Testis (tissue), 3 donors: ENCODE results near the gene ELOVL1. TPM values are rescaled to one million over a fixed set of nuclear protein-coding genes. Genes with fewer than 3 reads are reported as not detected.

Experiments used
- DNase-seq: peaks from one replicate; pipeline ENCODE4 v3.0.0-alpha.2; 2019
- H3K27ac ChIP-seq, 2 donors: fragments of 200-600 bp; sonication (generic); one replicate each; pipeline ENCODE4 v1.5.1; 2019
- H3K27me3 ChIP-seq: fragments of 200-600 bp; sonication (generic); one replicate; pipeline ENCODE4 v1.5.1; 2019
- H3K36me3 ChIP-seq: fragments of 200-600 bp; sonication (generic); one replicate; pipeline ENCODE4 v1.5.1; 2017; ENCODE audit warnings: low read depth; ENCODE audit errors: missing control alignments
- H3K4me1 ChIP-seq: fragments of 200-600 bp; sonication (generic); one replicate; pipeline ENCODE4 v1.5.1; 2019
- H3K4me3 ChIP-seq, 2 donors: fragments of 200-600 bp; sonication (generic); one replicate each; pipeline ENCODE4 v1.5.1; 2017 to 2019
- H3K9me3 ChIP-seq: fragments of 200-600 bp; sonication (generic); one replicate; pipeline ENCODE4 v1.5.1; 2017
- CTCF ChIP-seq, 3 experiments: fragments of 450-650 bp in 2 of 3; fragments of 200-600 bp in 1 of 3; sonication (generic) in 1 of 3; IDR thresholded peaks; one replicate each; pipeline ENCODE4 v1.5.1; 2016 to 2019; ENCODE audit warnings: antibody characterized with exemption in 3 of 3, mild to moderate bottlenecking in 2 of 3, moderate library complexity in 1 of 3
- POLR2A ChIP-seq: fragments of 450-650 bp; IDR thresholded peaks from one replicate; pipeline ENCODE4 v1.6.1; 2017; ENCODE audit warnings: antibody characterized with exemption, mild to moderate bottlenecking, moderate library complexity
- WGBS, 2 donors: methylation state at CpG; one replicate each; pipeline ENCODE4 v1.1.5; 2018; 5-methylcytosine and 5-hydroxymethylcytosine counted together
- intact Hi-C: fragments of 100-400 bp; cut with DNase I; formaldehyde crosslinking; loops from one replicate; pipeline ENCODE4 v1.15.1; 2023; ENCODE audit warnings: low total_unique reads
- polyA plus RNA-seq: library from polyadenylated mRNA; stranded (reverse); fragments of 350-450 nt; fragmentation: Illumina TruSeq; extraction: RNeasy Lipid Tissue Mini Kit (QIAGEN cat#74804); gene quantifications from one replicate; pipeline ENCODE4 v1.2.3, GENCODE V29; 2014; ENCODE audit warnings: low read depth, low replicate concordance; ENCODE audit not compliant: insufficient read depth
- total RNA-seq, 2 donors: library from RNA; depleted of rRNA; stranded (reverse); fragments of >200 nt; gene quantifications; one replicate each; pipeline ENCODE4 v1.2.3, GENCODE V29; 2016

The ELOVL1 gene
- total and polyA plus RNA-seq, 3 donors from 2014 or later, result 30.6 to 51.5 (median 40.1) TPM

DNA sequence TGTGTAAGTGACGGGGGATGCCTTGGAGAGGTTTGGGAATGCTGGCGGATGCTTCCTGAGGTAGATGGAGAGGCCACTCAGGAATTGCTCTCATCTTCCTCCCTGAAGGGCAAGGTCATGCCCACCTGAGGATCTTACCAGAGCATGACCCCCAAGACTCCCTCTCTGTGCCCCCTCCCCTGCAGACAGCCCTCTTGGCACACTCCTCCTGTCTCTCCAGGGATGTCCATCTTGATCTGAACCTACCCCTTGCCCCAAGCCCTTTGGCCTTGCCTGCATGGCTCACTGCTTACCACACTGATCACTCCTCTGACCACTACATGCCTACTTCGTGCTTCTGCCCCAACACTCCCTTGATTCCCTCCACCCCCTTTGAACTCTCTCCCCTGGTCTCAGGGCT is 48.0 kb downstream of the ELOVL1 start:
- intact Hi-C loops, result no loop called here
- H3K4me3 ChIP-seq, result no peak overlapping the region
- H3K9me3 ChIP-seq, result no peaks in the 10 kb centered on the region
- TF ChIP-seq POLR2A, result no peak
- no peak for TF ChIP-seq CTCF (IDR thresholded peaks at IDR 0.05)
- DNase-seq, result no peak
- no peaks in the 10 kb centered on the region for H3K4me1 ChIP-seq
- H3K36me3 ChIP-seq, result no peaks in the 10 kb centered on the region
- no peaks in the 10 kb centered on the region for H3K27me3 ChIP-seq
- 64 to 77% methylated on average over 3 of the region's 3 CpGs for WGBS, 2 donors
- H3K27ac ChIP-seq, result no peak overlapping the region

DNA sequence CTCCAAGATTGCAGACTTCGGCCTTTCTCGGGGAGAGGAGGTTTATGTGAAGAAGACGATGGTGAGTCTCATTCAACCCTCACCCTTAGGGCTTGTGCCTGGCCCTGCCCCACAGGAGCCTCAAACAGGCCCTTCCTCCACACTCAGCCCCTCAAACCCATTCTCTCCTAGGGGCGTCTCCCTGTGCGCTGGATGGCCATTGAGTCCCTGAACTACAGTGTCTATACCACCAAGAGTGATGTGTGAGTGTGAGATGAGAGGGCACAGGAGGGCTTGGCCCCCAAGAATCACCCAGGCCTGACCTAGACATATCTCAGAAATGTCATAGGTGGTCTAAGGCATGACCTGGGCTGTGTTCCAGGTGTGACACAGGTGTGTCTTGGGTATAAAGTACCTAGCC is 48.5 kb downstream of the ELOVL1 start:
- Histone ChIP-seq H3K9me3 (no peaks in the 10 kb centered on the region), H3K27ac (no peak overlapping the region), H3K4me3 (no peak overlapping the region), H3K36me3 (no peaks in the 10 kb centered on the region), H3K27me3 (no peaks in the 10 kb centered on the region), H3K4me1 (no peaks in the 10 kb centered on the region)
- DNase-seq, result no peak
- WGBS, 2 donors, result 92% methylated on average over 5 of the region's 5 CpGs
- TF ChIP-seq POLR2A (no peak), CTCF (IDR thresholded peaks at IDR 0.05) (no peak)
- intact Hi-C loops, result no loop called here

DNA sequence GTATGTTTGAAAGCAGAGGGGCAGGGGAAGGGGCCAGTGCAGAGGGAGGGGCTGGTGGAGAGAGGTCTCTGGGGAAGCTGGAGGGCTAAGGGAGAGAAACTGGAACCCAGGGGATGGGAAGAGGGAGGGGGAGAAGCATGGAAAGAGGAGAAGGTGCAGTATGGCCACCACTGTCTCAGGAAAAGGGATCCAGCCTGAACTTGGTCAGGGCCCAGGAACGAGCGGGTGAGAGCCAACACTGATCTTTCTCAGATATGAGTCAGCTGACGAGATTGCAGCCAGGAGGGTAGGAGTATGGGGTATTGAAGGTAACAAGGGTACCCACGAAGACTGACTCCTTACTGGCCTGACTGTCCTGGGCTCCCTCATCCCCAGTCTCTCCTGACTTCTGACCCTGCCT is 49.0 kb downstream of the ELOVL1 start:
- H3K4me3 ChIP-seq, result no peak overlapping the region
- no peaks in the 10 kb centered on the region for H3K9me3 ChIP-seq
- H3K4me1 ChIP-seq, result no peaks in the 10 kb centered on the region
- no peak overlapping the region for H3K27ac ChIP-seq
- H3K27me3 ChIP-seq, result no peaks in the 10 kb centered on the region
- 81 to 92% methylated on average over 4 of the region's 4 CpGs for WGBS, 2 donors
- H3K36me3 ChIP-seq, result no peaks in the 10 kb centered on the region
- DNase-seq, result no peak
- no peak for TF ChIP-seq POLR2A
- TF ChIP-seq CTCF (IDR thresholded peaks at IDR 0.05), result no peak
- intact Hi-C loops, result no loop called here

DNA sequence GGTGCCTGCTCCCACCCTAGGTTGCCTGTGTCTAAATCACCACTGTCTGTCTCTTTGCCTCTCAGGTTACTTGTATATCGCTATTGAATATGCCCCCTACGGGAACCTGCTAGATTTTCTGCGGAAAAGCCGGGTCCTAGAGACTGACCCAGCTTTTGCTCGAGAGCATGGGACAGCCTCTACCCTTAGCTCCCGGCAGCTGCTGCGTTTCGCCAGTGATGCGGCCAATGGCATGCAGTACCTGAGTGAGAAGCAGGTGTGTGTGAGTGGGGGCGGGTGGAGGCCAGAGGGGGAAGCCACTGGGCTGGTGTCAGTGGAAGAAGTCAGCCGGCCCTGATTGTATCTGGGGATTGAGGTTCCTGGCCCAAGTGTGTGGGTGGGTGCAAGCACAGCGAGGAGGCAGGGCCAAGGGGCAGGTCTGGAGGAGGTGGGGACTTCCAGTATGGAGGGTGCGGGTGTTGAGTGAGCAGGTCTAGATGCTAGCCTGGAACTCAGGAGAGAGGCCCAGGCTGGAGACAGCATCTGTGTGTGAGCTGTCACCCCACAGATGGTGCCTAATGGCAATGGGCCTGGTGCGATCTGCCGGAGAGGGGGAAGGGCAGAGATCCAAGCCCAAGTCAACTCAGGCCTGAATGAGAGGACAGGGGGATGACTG is 49.9 kb downstream of the ELOVL1 start:
- H3K4me1 ChIP-seq, result no peaks in the 10 kb centered on the region
- TF ChIP-seq POLR2A, result no peak
- no peak for TF ChIP-seq CTCF (IDR thresholded peaks at IDR 0.05)
- no peak overlapping the region for H3K4me3 ChIP-seq
- no peaks in the 10 kb centered on the region for H3K9me3 ChIP-seq
- intact Hi-C loops, result no loop called here
- no peaks in the 10 kb centered on the region for H3K36me3 ChIP-seq
- no peak overlapping the region for H3K27ac ChIP-seq
- no peaks in the 10 kb centered on the region for H3K27me3 ChIP-seq
- WGBS, 2 donors, result 83 to 89% methylated on average over 14 to 15 of the region's 15 CpGs
- no peak for DNase-seq
